Measurements from ENCODE around the gene KCNJ13.

Gene KCNJ13

DNA sequence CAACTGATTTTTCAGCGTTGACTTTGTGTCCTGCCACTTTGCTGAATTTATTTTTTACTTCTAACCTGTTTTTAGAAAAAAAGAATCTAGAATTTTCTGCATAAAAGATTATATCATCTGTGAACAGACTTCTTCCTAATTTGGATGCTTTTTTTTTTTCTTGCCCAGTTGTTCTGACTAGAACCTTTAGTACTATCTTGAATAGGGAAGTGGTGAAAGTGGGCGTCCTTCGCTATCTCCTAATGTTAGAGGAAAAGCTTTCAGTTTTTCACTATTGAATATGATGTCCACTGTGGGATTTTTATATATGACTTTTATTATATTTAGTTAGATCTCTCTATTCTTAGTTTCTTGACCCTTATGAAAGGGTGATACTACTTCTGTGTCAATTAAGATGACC is 25.7 kb upstream of the KCNJ13 start:
- H3K4me1 Mint-ChIP-seq, result no peaks in the 10 kb centered on the region
- H3K27me3 Mint-ChIP-seq (ENCODE audit: low read depth), result no peaks in the 10 kb centered on the region
- peaks cover 19% of the 10 kb centered on the region for H3K9me3 Mint-ChIP-seq
- TF ChIP-seq, protein P1, sequence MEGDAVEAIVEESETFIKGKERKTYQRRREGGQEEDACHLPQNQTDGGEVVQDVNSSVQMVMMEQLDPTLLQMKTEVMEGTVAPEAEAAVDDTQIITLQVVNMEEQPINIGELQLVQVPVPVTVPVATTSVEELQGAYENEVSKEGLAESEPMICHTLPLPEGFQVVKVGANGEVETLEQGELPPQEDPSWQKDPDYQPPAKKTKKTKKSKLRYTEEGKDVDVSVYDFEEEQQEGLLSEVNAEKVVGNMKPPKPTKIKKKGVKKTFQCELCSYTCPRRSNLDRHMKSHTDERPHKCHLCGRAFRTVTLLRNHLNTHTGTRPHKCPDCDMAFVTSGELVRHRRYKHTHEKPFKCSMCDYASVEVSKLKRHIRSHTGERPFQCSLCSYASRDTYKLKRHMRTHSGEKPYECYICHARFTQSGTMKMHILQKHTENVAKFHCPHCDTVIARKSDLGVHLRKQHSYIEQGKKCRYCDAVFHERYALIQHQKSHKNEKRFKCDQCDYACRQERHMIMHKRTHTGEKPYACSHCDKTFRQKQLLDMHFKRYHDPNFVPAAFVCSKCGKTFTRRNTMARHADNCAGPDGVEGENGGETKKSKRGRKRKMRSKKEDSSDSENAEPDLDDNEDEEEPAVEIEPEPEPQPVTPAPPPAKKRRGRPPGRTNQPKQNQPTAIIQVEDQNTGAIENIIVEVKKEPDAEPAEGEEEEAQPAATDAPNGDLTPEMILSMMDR (IDR thresholded peaks at IDR 0.05; ENCODE audit: unreplicated experiment in 3 of 3), result no peak
- H3K4me3 Mint-ChIP-seq, result no peak overlapping the region
- H3K27ac Mint-ChIP-seq, result no peak overlapping the region
- H3K36me3 Mint-ChIP-seq (ENCODE audit: low read depth), result peaks cover 83% of the 10 kb centered on the region

DNA sequence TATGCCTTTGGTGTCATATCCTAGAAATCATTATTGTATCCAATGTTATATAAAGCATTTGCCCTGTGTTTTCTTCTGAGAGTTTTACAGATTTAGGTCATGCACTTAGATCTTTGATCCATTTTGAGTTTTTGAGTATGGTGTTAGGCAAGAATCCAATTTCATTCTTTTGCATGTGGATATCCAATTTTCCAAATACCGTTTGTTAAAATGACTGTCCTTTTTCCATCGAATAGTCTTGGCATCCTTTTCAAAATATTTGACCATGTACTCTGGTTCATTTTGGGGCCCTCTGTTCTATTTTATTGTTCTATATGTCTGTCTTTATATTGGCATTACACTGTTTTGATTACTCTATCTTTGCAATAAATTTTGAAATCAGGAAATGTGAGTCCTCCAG is 23.8 kb upstream of the KCNJ13 start:
- peaks cover 86% of the 10 kb centered on the region for H3K36me3 Mint-ChIP-seq (ENCODE audit: low read depth)
- no peak overlapping the region for H3K4me3 Mint-ChIP-seq
- H3K27ac Mint-ChIP-seq, result no peak overlapping the region
- H3K4me1 Mint-ChIP-seq, result no peaks in the 10 kb centered on the region
- no peaks in the 10 kb centered on the region for H3K27me3 Mint-ChIP-seq (ENCODE audit: low read depth)
- H3K9me3 Mint-ChIP-seq, result peaks cover 19% of the 10 kb centered on the region
- TF ChIP-seq, protein P1 (IDR thresholded peaks at IDR 0.05; ENCODE audit: unreplicated experiment in 3 of 3), result no peak

DNA sequence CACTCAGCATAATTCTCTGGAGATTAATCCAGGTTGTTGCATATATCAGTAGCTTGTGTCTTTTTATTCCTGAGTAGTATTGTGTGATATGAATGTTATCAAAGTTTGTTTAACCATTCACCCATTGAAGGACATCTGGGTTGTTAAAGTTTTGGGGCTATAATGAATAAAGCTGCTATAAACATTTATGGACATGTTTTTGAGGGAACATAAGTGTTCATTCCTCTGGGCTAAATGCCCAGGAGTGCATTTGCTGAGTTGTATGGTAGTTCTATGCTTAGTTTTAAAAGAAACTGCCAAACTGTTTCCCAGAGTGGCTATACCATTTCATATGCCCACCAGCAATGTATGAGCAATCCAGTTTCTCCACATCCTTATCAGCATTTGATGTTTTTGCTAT is 21.8 kb upstream of the KCNJ13 start:
- H3K27me3 Mint-ChIP-seq (ENCODE audit: low read depth), result no peaks in the 10 kb centered on the region
- peaks cover 14% of the 10 kb centered on the region for H3K9me3 Mint-ChIP-seq
- H3K27ac Mint-ChIP-seq, result no peak overlapping the region
- H3K36me3 Mint-ChIP-seq (ENCODE audit: low read depth), result peaks cover 74% of the 10 kb centered on the region
- no peak overlapping the region for H3K4me3 Mint-ChIP-seq
- TF ChIP-seq, protein P1 (IDR thresholded peaks at IDR 0.05; ENCODE audit: unreplicated experiment in 3 of 3), result no peak
- no peaks in the 10 kb centered on the region for H3K4me1 Mint-ChIP-seq

DNA sequence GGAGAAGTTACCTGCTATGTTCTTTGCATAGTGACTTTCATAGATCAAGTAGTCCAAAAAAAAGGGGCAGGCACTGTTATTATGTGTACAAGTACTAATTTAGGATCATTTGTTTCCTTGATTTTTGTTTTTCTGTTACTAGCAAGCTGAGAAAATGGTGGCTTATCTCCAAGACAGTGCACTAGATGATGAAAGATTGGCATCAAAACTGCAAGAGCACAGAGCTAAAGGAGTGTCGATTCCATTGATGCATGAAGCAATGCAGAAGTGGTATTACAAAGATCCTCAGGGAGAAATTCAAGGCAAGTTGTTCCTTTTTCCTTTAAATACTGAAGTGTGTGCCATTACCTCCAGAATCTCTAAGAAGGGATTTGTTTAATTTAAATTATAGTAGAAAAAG is 19.6 kb upstream of the KCNJ13 start:
- H3K36me3 Mint-ChIP-seq (ENCODE audit: low read depth), result peaks cover 63% of the 10 kb centered on the region
- TF ChIP-seq, protein P1 (IDR thresholded peaks at IDR 0.05; ENCODE audit: unreplicated experiment in 3 of 3), result no peak
- peaks cover 3% of the 10 kb centered on the region for H3K9me3 Mint-ChIP-seq
- H3K27ac Mint-ChIP-seq, result no peak overlapping the region
- no peaks in the 10 kb centered on the region for H3K4me1 Mint-ChIP-seq
- H3K4me3 Mint-ChIP-seq, result no peak overlapping the region
- H3K27me3 Mint-ChIP-seq (ENCODE audit: low read depth), result no peaks in the 10 kb centered on the region

DNA sequence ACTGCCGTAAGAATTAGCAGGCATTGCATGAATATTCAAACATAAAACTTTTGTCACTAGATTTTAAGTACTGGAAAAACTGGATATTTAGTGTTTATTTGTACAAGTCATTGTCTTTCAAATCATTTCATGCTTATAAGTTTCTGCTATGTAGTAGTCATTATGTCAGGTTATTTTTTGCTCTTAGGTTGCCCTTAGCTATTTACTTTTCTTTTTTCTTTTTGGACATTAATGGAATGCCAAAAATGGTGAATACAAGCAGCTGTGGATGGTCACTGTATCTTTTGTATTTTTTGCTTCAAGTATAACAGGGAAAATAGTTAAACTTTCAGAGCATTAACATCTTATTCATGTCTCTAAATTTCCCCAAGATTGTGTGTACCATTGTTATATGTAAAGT is 18.6 kb upstream of the KCNJ13 start:
- peaks cover 63% of the 10 kb centered on the region for H3K36me3 Mint-ChIP-seq (ENCODE audit: low read depth)
- no peaks in the 10 kb centered on the region for H3K4me1 Mint-ChIP-seq
- TF ChIP-seq, protein P1 (IDR thresholded peaks at IDR 0.05; ENCODE audit: unreplicated experiment in 3 of 3), result no peak
- H3K9me3 Mint-ChIP-seq, result peaks cover under 1% of the 10 kb centered on the region
- H3K27me3 Mint-ChIP-seq (ENCODE audit: low read depth), result no peaks in the 10 kb centered on the region
- no peak overlapping the region for H3K4me3 Mint-ChIP-seq
- H3K27ac Mint-ChIP-seq, result no peak overlapping the region

DNA sequence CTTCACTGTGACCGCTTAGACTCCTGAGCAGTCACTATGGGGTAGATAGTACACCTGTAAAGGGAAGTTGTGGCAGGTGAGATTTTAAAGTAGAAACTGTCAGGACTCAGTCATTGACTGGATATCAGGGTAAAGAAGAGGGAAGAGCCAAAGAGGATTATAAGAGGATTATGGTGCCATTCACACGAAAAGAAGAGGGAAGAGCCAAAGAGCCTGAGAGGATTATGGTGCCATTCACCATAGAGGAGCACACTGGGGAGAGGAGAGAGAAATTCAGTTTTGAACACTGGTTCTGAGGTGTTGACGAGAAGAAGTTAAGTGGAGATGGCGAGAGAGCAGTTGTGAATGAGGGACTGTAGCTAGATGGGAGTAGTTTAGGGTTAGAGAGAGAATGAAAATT is 16.9 kb upstream of the KCNJ13 start:
- no peak overlapping the region for H3K4me3 Mint-ChIP-seq
- H3K27me3 Mint-ChIP-seq (ENCODE audit: low read depth), result no peaks in the 10 kb centered on the region
- TF ChIP-seq, protein P1 (IDR thresholded peaks at IDR 0.05; ENCODE audit: unreplicated experiment in 3 of 3), result no peak
- H3K9me3 Mint-ChIP-seq, result no peaks in the 10 kb centered on the region
- H3K27ac Mint-ChIP-seq, result no peak overlapping the region
- H3K36me3 Mint-ChIP-seq (ENCODE audit: low read depth), result peaks cover 68% of the 10 kb centered on the region
- H3K4me1 Mint-ChIP-seq, result peaks cover 5% of the 10 kb centered on the region
